OCI-LY3 (cell line): ENCODE measurements around the gene MACROD1.

ENCODE experiments used
- H2AFZ ChIP-seq: fragments of 200-600, 300-600 bp; shearing (Covaris generic); 2 replicates; pipeline ENCODE4 v1.6.0; 2014; ENCODE audit warnings: antibody characterized with exemption, low read depth, low read length
- H3K27ac ChIP-seq: fragments of 200-600, 300-600 bp; sonication (generic); 2 replicates; pipeline ENCODE4 v1.5.1; 2014; ENCODE audit warnings: mild to moderate bottlenecking, low read length, moderate library complexity, mixed read lengths
- H3K27me3 ChIP-seq: fragments of 200-600, 300-600 bp; sonication (generic); 2 replicates; pipeline ENCODE4 v1.6.1; 2014; ENCODE audit warnings: low read depth, low read length, mixed read lengths
- H3K36me3 ChIP-seq: fragments of 200-600, 300-600 bp; sonication (generic); replicated peaks from 2 replicates; pipeline ENCODE3; 2014; ENCODE audit warnings: low read depth, low read length, mixed read lengths
- H3K4me1 ChIP-seq: fragments of 300-600, 200-600 bp; sonication (generic); 2 replicates; pipeline ENCODE4 v1.6.1; 2014; ENCODE audit warnings: low read length, mixed read lengths
- H3K4me2 ChIP-seq: fragments of 200-600, 300-600 bp; sonication (generic); 2 replicates; pipeline ENCODE4 v1.6.1; 2014; ENCODE audit warnings: low read length, mixed read lengths
- H3K4me3 ChIP-seq: fragments of 300-600, 200-600 bp; sonication (generic); 2 replicates; pipeline ENCODE4 v1.5.1; 2014; ENCODE audit warnings: antibody characterized with exemption, mild to moderate bottlenecking, low read length, moderate library complexity
- H3K79me2 ChIP-seq: fragments of 300-600, 200-600 bp; shearing (Covaris generic); 2 replicates; pipeline ENCODE4 v1.6.1; 2014; ENCODE audit warnings: mild to moderate bottlenecking, low read length, mixed read lengths
- H3K9ac ChIP-seq: fragments of 300-600, 200-600 bp; shearing (Covaris generic); 2 replicates; pipeline ENCODE4 v1.6.0; 2014; ENCODE audit warnings: mild to moderate bottlenecking, low read length, moderate library complexity
- H3K9me3 ChIP-seq: fragments of 200-600, 300-600 bp; shearing (Covaris generic); 2 replicates; pipeline ENCODE4 v1.6.1; 2014; ENCODE audit warnings: low read length, mixed read lengths; ENCODE audit not compliant: insufficient read depth
- H4K20me1 ChIP-seq: fragments of 200-600, 300-600 bp; sonication (generic); 2 replicates; pipeline ENCODE4 v1.6.1; 2016; ENCODE audit warnings: low read length, mixed read lengths; ENCODE audit not compliant: insufficient read depth
- CTCF ChIP-seq: fragments of 200-600, 300-600 bp; sonication (generic); IDR thresholded peaks from 2 replicates; pipeline ENCODE4 v1.5.1; 2014; ENCODE audit warnings: antibody characterized with exemption, low read length, low read depth
- EZH2phosphoT487 ChIP-seq: fragments of 200-600 bp; shearing (Covaris generic); IDR thresholded peaks from 2 replicates; pipeline ENCODE4 v1.6.1; 2018; ENCODE audit warnings: antibody characterized with exemption, mixed run types, low read depth

The MACROD1 gene

GRCh38 chr11:64129403-64129802, 36.5 kb downstream of the MACROD1 start:
- H3K4me1 ChIP-seq, result peaks cover 24% of the 10 kb centered on the region
- H4K20me1 ChIP-seq, result peaks cover 2% of the 10 kb centered on the region; the same call in 1 of the 2 replicates

GRCh38 chr11:64128255-64129006, 37.5 kb downstream of the MACROD1 start:
- H3K4me1 ChIP-seq, result peaks cover 24% of the 10 kb centered on the region
- TF ChIP-seq EZH2phosphoT487 (no peak), CTCF (no peak)
- H3K27me3 ChIP-seq, result no peaks in the 10 kb centered on the region
- H3K9ac ChIP-seq, result no peak overlapping the region
- H4K20me1 ChIP-seq, result 0 out of 2 replicates have a peak, but pooled peaks cover 8% of the 10 kb centered on the region
- H3K4me3 ChIP-seq, result no peak overlapping the region
- no peak overlapping the region for H3K27ac ChIP-seq
- H3K9me3 ChIP-seq, result no peaks in the 10 kb centered on the region
- no peaks in the 10 kb centered on the region for H3K36me3 ChIP-seq
- no peak overlapping the region for H2AFZ ChIP-seq
- no peak overlapping the region for H3K4me2 ChIP-seq
- H3K79me2 ChIP-seq, result no peaks in the 10 kb centered on the region

More at GRCh38 chr11:64129403-64129802, 36.5 kb downstream of the MACROD1 start:
- no peaks in the 10 kb centered on the region for H3K27me3 ChIP-seq
- H3K9me3 ChIP-seq, result no peaks in the 10 kb centered on the region
- no peak overlapping the region for H3K4me2 ChIP-seq
- TF ChIP-seq CTCF, result no peak
- TF ChIP-seq EZH2phosphoT487, result no peak
- no peaks in the 10 kb centered on the region for H3K36me3 ChIP-seq
- no peak overlapping the region for H2AFZ ChIP-seq
- no peak overlapping the region for H3K4me3 ChIP-seq
- no peak overlapping the region for H3K9ac ChIP-seq
- no peaks in the 10 kb centered on the region for H3K79me2 ChIP-seq
- no peak overlapping the region for H3K27ac ChIP-seq

GRCh38 chr11:64127267-64128072, 38.4 kb downstream of the MACROD1 start:
- no peak overlapping the region for H3K4me3 ChIP-seq
- H3K27ac ChIP-seq, result no peak overlapping the region
- H3K36me3 ChIP-seq, result no peaks in the 10 kb centered on the region
- H3K27me3 ChIP-seq, result no peaks in the 10 kb centered on the region
- no peak overlapping the region for H3K4me2 ChIP-seq
- H3K4me1 ChIP-seq, result peaks cover 24% of the 10 kb centered on the region
- TF ChIP-seq EZH2phosphoT487, result no peak
- 0 out of 2 replicates have a peak, but pooled peaks cover 6% of the 10 kb centered on the region for H4K20me1 ChIP-seq
- no peaks in the 10 kb centered on the region for H3K79me2 ChIP-seq
- no peak overlapping the region for H2AFZ ChIP-seq
- H3K9me3 ChIP-seq, result no peaks in the 10 kb centered on the region
- no peak overlapping the region for H3K9ac ChIP-seq

- H3K4me2 ChIP-seq, result no peak overlapping the region
- no peak overlapping the region for H3K9ac ChIP-seq
- H3K27ac ChIP-seq, result no peak overlapping the region
- H2AFZ ChIP-seq, result no peak overlapping the region
- 0 out of 2 replicates have a peak, but pooled peaks cover 6% of the 10 kb centered on the region for H4K20me1 ChIP-seq
- no peaks in the 10 kb centered on the region for H3K9me3 ChIP-seq
- TF ChIP-seq EZH2phosphoT487 (no peak), CTCF (no peak)
- no peaks in the 10 kb centered on the region for H3K27me3 ChIP-seq
- no peaks in the 10 kb centered on the region for H3K79me2 ChIP-seq
- no peak overlapping the region for H3K4me3 ChIP-seq
- no peaks in the 10 kb centered on the region for H3K36me3 ChIP-seq
- H3K4me1 ChIP-seq, result peaks cover 23% of the 10 kb centered on the region
These were observed 39.1 kb downstream of the MACROD1 start for GRCh38 chr11:64126796-64127195.
